GM10266 (cell line): ENCODE measurements around the gene ABCC3.

ENCODE experiments used
- DNase-seq: peaks from one replicate; pipeline ENCODE4 v3.0.0; 2012; ENCODE audit errors: extremely low spot score
- CTCF ChIP-seq: IDR thresholded peaks from 2 replicates; pipeline ENCODE4 v1.5.1; 2012; ENCODE audit warnings: mild to moderate bottlenecking, low read depth; ENCODE audit not compliant: control insufficient read depth, insufficient read depth; ENCODE audit errors: missing control alignments

The ABCC3 gene

GRCh38 chr17:50634224-50634914 lies at the start of gene ABCC3:
Gene ABCC3 (plus strand): TSS chr17:50634881. CDS start chr17:50634937, 56 bp downstream.
- DNase-seq, result no peak
- TF ChIP-seq CTCF, result no peak

- no peak for DNase-seq
- no peak for TF ChIP-seq CTCF
These were observed 49.3 kb upstream of the ABCC3 start for GRCh38 chr17:50585346-50585745.

GRCh38 chr17:50585891-50586290 lies 48.8 kb upstream of the ABCC3 start:
- no peak for TF ChIP-seq CTCF
- DNase-seq, result no peak

- TF ChIP-seq CTCF, result no peak
- no peak for DNase-seq
These were observed 48.0 kb upstream of the ABCC3 start for GRCh38 chr17:50586421-50587247.

- DNase-seq, result no peak
- no peak for TF ChIP-seq CTCF
These were observed 47.1 kb upstream of the ABCC3 start for GRCh38 chr17:50587571-50587970.

- no peak for DNase-seq
- TF ChIP-seq CTCF, result no peak
These were observed 46.2 kb upstream of the ABCC3 start for GRCh38 chr17:50588391-50589049.
